GM12878 (cell line): Measurements from ENCODE around the gene SELENOT. TPM values are rescaled to one million over a fixed set of nuclear protein-coding genes. Genes with fewer than 3 reads are reported as not detected.

Source experiments
- CUX1 ChIP-seq: IDR thresholded peaks from 2 replicates; pipeline ENCODE4 v1.6.1; 2012; ENCODE audit warnings: improper control_type of control experiment, low read depth, low read length; ENCODE audit not compliant: insufficient replicate concordance
- E2F8 ChIP-seq: fragments of 450-650 bp; IDR thresholded peaks from 2 replicates; pipeline ENCODE4 v1.6.1; 2018; ENCODE audit warnings: mild to moderate bottlenecking, low read depth, moderate library complexity; ENCODE audit not compliant: partially characterized antibody
- E4F1 ChIP-seq: fragments of 450-650 bp; IDR thresholded peaks from 2 replicates; pipeline ENCODE4 v1.6.1; 2018; ENCODE audit warnings: borderline replicate concordance, mild to moderate bottlenecking; ENCODE audit not compliant: partially characterized antibody
- EZH2 ChIP-seq: IDR thresholded peaks from 2 replicates; pipeline ENCODE4 v1.6.1; 2012; ENCODE audit warnings: low read depth, mild to moderate bottlenecking, control low read depth, inconsistent platforms, low read length, borderline replicate concordance; ENCODE audit not compliant: control insufficient read depth
- FOXK2 ChIP-seq: fragments of 450-650 bp; IDR thresholded peaks from 2 replicates; pipeline ENCODE4 v1.6.1; 2017; ENCODE audit warnings: mild to moderate bottlenecking, moderate library complexity
- GATAD2B ChIP-seq: fragments of 450-650 bp; conservative IDR thresholded peaks from 2 replicates; pipeline ENCODE4 v1.6.1; 2017; ENCODE audit warnings: low read depth, mild to moderate bottlenecking, moderate library complexity
- KLF5 ChIP-seq: fragments of 450-650 bp; IDR thresholded peaks from 2 replicates; pipeline ENCODE4 v1.6.1; 2014; ENCODE audit warnings: mild to moderate bottlenecking; ENCODE audit not compliant: partially characterized antibody
- MLLT1 ChIP-seq: fragments of 450-650 bp; IDR thresholded peaks from 2 replicates; pipeline ENCODE4 v1.6.1; 2016; ENCODE audit warnings: mild to moderate bottlenecking
- PAX5 ChIP-seq: IDR thresholded peaks from 2 replicates; pipeline ENCODE4 v1.6.1; 2011; ENCODE audit warnings: low read depth, low read length, borderline replicate concordance
- POLR2AphosphoS5 ChIP-seq: IDR thresholded peaks from 2 replicates; pipeline ENCODE4 v1.6.1; 2011; ENCODE audit warnings: mild to moderate bottlenecking, low read length, inconsistent platforms
- RAD21 ChIP-seq: IDR thresholded peaks from 2 replicates; pipeline ENCODE4 v1.6.1; 2011; ENCODE audit warnings: mild to moderate bottlenecking, low read depth, low read length, moderate library complexity; ENCODE audit not compliant: insufficient read depth
- SMARCA5 ChIP-seq: fragments of 450-650 bp; IDR thresholded peaks from 2 replicates; pipeline ENCODE4 v1.6.1; 2017; ENCODE audit warnings: mild to moderate bottlenecking
- STAT1 ChIP-seq: fragments of 450-650 bp; conservative IDR thresholded peaks from 2 replicates; pipeline ENCODE4 v1.6.1; 2014; ENCODE audit warnings: antibody characterized with exemption, mild to moderate bottlenecking
- TCF3 ChIP-seq: IDR thresholded peaks from 2 replicates; pipeline ENCODE4 v1.6.1; 2012; ENCODE audit warnings: low read depth, mild to moderate bottlenecking, low read length, borderline replicate concordance; ENCODE audit not compliant: insufficient read depth
- ZNF207 ChIP-seq: fragments of 450-650 bp; IDR thresholded peaks from 2 replicates; pipeline ENCODE4 v1.6.1; 2014; ENCODE audit warnings: antibody characterized with exemption, mild to moderate bottlenecking, borderline replicate concordance
- ZNF217 ChIP-seq: fragments of 450-650 bp; IDR thresholded peaks from 2 replicates; pipeline ENCODE4 v1.6.1; 2017; ENCODE audit warnings: antibody characterized with exemption, mild to moderate bottlenecking
- polyA plus RNA-seq, 11 experiments: library from polyadenylated mRNA; depleted of rRNA in 4 of 11; unstranded in 6 of 11; stranded (reverse) in 5 of 11; fragments of >200 nt; fragmentation: Nextera tagmentation in 4 of 11; fragmentation: Illumina TruSeq in 1 of 11; extraction: Ambion mirVana in 4 of 11; extraction: Trizol in 1 of 11; gene quantifications; 1 replicate in 1 of 11; 2 replicates in 10 of 11; pipeline versions ENCODE4 v1.2.1 to v1.2.3, GENCODE V29; 2011 to 2016; ENCODE audit warnings: inconsistent platforms in 2 of 11, missing spikeins in 2 of 11, low read depth in 1 of 11
- total RNA-seq, 4 experiments: library from RNA; depleted of rRNA in 3 of 4; stranded (reverse); fragments of >200 nt in 3 of 4; fragmentation: Illumina TruSeq in 1 of 4; extraction: Trizol in 1 of 4; gene quantifications; 2 replicates each; pipeline versions ENCODE4 v1.2.1 to v1.2.3, GENCODE V29; 2013 to 2021

SELENOT gene
- total and polyA plus RNA-seq, 10 of the 15 experiments (the other 5 are each of a cell fraction or from before 2014, with no cell fraction given) = 89.4 to 768 (median 261) TPM

GRCh38 chr3:150602426-150603152 lies 532 bp upstream of the SELENOT start (continued):
- TF ChIP-seq ZNF207 = no peak
- TF ChIP-seq SMARCA5 = no peak
- no peak for TF ChIP-seq FOXK2
- TF ChIP-seq STAT1 = no peak
- TF ChIP-seq RAD21 = 0 out of 2 replicates have a peak, but pooled peaks have one; percentile 0
- TF ChIP-seq KLF5 = peak; percentile 18
- no peak for TF ChIP-seq ZNF217
- no peak for TF ChIP-seq EZH2
- TF ChIP-seq CUX1 = no peak
- TF ChIP-seq MLLT1 = peak; percentile 84
- no peak for TF ChIP-seq TCF3
- no peak for TF ChIP-seq PAX5
- TF ChIP-seq E4F1 = no peak
- no peak for TF ChIP-seq E2F8
- TF ChIP-seq POLR2AphosphoS5 = no peak
- no peak for TF ChIP-seq GATAD2B
